T-helper 2 cell treated with Interferon-gamma antibody and Interleukin-4, amounts not matched to agents 100 ng/mL and 5 ng/mL, for 36 hours (primary cell): ENCODE data around the gene GOSR1. TPM values are rescaled to one million over a fixed set of nuclear protein-coding genes. Genes with fewer than 3 reads are reported as not detected.
"Not testable (repeated sequence)": the region's sequence is repeated elsewhere in the genome, so short reads cannot be mapped to it uniquely, and the experiment has no call there.

ENCODE experiments used
- intact Hi-C: fragments of 100-400 bp; cut with micrococcal nuclease; formaldehyde crosslinking; loops from one replicate; pipeline ENCODE4 v1.15.1; 2023
- total RNA-seq: library from RNA; stranded (reverse); gene quantifications from 2 replicates; pipeline ENCODE4 v1.2.3, GENCODE V29; 2022

The GOSR1 gene
- total RNA-seq, 1 donor from 2014 or later, result 46.9 TPM

DNA sequence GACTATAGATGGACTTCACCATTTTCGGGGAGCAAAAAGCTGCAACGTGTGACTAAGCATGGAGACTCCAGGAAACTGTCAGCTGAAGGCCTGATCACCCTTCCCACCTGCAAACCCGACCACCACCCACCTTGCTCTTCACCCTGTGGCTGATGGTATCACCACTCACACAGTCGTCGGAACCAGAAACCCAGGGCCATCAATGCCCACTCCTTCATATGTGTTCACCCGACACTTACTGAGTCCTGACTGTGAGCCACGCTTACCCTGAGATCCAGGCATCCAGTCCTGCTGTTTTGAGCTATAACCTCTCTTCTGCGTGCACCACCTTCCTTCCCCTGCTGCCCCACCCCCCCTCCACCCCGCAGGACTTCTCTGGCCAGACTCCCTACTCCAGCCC, 97.1 kb downstream of the GOSR1 start:
- intact Hi-C loops, result not testable (repeated sequence)

DNA sequence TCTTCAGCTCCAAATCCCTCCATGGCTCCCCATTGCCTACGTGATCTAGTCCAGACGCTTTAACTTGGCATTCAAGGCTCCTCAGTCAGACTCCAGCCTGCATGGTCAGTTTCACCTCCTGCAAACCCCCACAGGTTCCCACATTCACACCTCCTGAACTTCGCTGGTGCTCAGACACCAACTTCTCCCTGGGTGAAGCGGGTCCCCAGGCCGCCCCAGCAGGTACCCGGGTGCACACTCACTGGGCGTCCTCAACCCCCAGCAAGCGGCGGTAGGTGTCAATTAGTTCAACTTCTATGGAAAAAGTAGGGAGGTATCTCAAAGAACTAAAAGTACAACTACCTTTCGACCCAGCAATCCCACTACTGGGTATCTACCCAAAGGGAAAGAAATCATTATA, 97.6 kb downstream of the GOSR1 start:
- intact Hi-C loops, result not testable (repeated sequence)

DNA sequence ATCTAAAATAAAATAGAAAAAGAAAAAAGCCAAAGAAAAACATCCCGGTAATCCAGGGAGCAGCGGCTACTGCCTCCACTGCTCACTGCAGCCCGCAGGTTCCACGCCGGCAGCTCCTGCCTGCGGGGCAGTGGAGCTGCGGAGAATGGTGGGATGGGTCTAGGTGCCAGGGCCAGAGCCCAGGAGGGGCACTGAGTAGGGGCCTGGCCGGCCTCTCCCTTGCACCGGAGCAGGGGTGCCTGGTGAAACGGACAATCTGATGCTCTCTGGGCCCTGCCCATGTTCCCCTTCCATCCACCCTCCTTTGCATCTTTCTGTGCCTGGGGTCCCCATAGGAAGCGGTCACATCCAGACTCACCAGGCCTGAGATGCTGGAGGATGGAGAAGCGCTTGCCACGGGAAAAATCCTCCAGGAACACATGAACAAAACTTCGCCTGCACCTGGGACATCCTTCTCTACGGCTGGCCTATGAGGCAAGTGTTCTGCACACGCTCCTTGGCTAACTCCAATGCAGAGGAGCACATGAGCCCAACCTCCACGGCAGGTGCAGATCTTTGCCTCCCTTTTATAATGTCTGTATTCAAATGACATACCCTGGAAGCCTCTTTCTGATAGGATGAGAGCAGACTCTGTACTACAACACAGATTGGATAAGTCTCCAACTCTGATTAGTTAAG, 98.6 kb downstream of the GOSR1 start:
- intact Hi-C loops, result not testable (repeated sequence)

DNA sequence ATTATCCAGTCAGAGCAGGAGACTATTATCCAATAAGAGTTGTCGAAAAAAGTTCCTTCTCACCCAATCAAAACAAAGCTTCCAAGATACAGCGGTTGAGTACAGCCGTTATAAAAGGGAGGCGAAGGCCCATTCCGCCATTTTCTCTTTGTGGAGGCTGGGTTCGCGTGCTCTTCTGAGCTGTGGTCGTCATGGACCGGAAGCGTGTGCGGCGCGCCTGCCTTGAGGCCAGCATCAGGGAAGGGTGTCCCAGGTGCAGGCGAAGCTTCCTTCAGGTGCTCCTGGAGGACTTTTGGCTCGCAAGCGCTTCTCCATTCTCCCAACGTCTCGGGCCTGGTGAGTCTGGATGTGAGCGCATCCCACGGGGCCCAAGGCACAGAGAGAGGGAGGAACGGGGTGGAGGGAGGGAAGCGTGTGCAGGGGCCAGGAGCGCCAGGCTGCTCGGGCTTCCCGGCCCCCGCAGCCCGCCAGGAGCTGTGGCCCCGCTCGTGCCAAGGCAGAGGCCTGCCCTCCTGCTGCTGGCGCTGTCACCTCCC, 99.2 kb downstream of the GOSR1 start:
- intact Hi-C loops, result no loop called here

Other genes with a start within 250 kb of the GOSR1 start
- gene SLC6A4, start 241.7 kb upstream of the GOSR1 start, total RNA-seq, result not detected in 2 replicates
- 54.8 and 58.2 TPM in 2 replicates for gene BLMH, start 185.5 kb upstream of the GOSR1 start, total RNA-seq
- not detected in 2 replicates for gene TMIGD1, start 143.4 kb upstream of the GOSR1 start, total RNA-seq
- 17.2 and 18.2 TPM in 2 replicates for gene CPD, start 98.5 kb upstream of the GOSR1 start, total RNA-seq